SK-N-SH treated with all-trans-retinoic acid at 6 μM for 48 hours (cell line): ENCODE data around the gene ZFAND3.

Experiments
- ATAC-seq: fragments of 200-7000 bp; cut with Tn5 transposase; 3 replicates; pipeline ENCODE4 v1.9.1; 2020; ENCODE audit warnings: mild to moderate bottlenecking, moderate library complexity
- ARNTL ChIP-seq: fragments of 450-650 bp; formaldehyde crosslinking; IDR thresholded peaks from 2 replicates; pipeline ENCODE4 v1.5.0; 2020; ENCODE audit warnings: low read depth, mild to moderate bottlenecking, moderate library complexity, borderline replicate concordance
- BACH2 ChIP-seq: fragments of 250-450 bp; sonication (Bioruptor Pico); IDR thresholded peaks from 2 replicates; pipeline ENCODE4 v1.9.0; 2021; ENCODE audit warnings: mild to moderate bottlenecking, borderline replicate concordance
- CSDC2 ChIP-seq: fragments of 250-450 bp; sonication (Bioruptor Pico); IDR thresholded peaks from 2 replicates; pipeline ENCODE4 v1.5.0; 2020; ENCODE audit warnings: mild to moderate bottlenecking, moderate library complexity
- CSRNP3 ChIP-seq: fragments of 250-450 bp; sonication (Bioruptor Pico); IDR thresholded peaks from 2 replicates; pipeline ENCODE4 v1.5.1; 2021; ENCODE audit warnings: mild to moderate bottlenecking, moderate library complexity
- GLIS3 ChIP-seq: fragments of 250-450 bp; sonication (Bioruptor Pico); IDR thresholded peaks from 2 replicates; pipeline ENCODE4 v1.5.0; 2020; ENCODE audit warnings: mild to moderate bottlenecking, moderate library complexity
- ISL1 ChIP-seq: fragments of 250-450 bp; sonication (Bioruptor Pico); IDR thresholded peaks from 2 replicates; pipeline ENCODE4 v2.1.2; 2022; ENCODE audit warnings: mild to moderate bottlenecking, moderate library complexity
- OSR1 ChIP-seq: fragments of 250-450 bp; sonication (Bioruptor Pico); IDR thresholded peaks from 2 replicates; pipeline ENCODE4 v1.8.0; 2022; ENCODE audit warnings: moderate library complexity, mild to moderate bottlenecking, inconsistent platforms
- PPARA ChIP-seq: fragments of 250-450 bp; sonication (Bioruptor Pico); IDR thresholded peaks from 2 replicates; pipeline ENCODE4 v1.5.0; 2020; ENCODE audit warnings: mild to moderate bottlenecking, borderline replicate concordance
- RARB ChIP-seq: fragments of 250-450 bp; sonication (Bioruptor Pico); IDR thresholded peaks from 2 replicates; pipeline ENCODE4 v1.8.0; 2021; ENCODE audit warnings: mild to moderate bottlenecking, moderate library complexity
- SNAI2 ChIP-seq: fragments of 250-450 bp; sonication (Bioruptor Pico); IDR thresholded peaks from 2 replicates; pipeline ENCODE4 v1.5.0; 2020; ENCODE audit warnings: mild to moderate bottlenecking, moderate library complexity
- TCF4 ChIP-seq: fragments of 250-450 bp; sonication (Bioruptor Pico); IDR thresholded peaks from 2 replicates; pipeline ENCODE4 v1.8.0; 2021; ENCODE audit warnings: mild to moderate bottlenecking, moderate library complexity, borderline replicate concordance
- TSHZ2 ChIP-seq: fragments of 250-450 bp; sonication (Bioruptor Pico); IDR thresholded peaks from 2 replicates; pipeline ENCODE4 v1.5.0; 2020; ENCODE audit warnings: mild to moderate bottlenecking, moderate library complexity
- ZC3H10 ChIP-seq: fragments of 250-450 bp; sonication (Bioruptor Pico); IDR thresholded peaks from 2 replicates; pipeline ENCODE4 v1.5.1; 2021; ENCODE audit warnings: mild to moderate bottlenecking, moderate library complexity
- ZFP3 ChIP-seq: fragments of 250-450 bp; sonication (Bioruptor Pico); IDR thresholded peaks from 2 replicates; pipeline ENCODE4 v1.5.0; 2020; ENCODE audit warnings: mild to moderate bottlenecking, moderate library complexity
- ZFP30 ChIP-seq: fragments of 450-650 bp; formaldehyde crosslinking; IDR thresholded peaks from 2 replicates; pipeline ENCODE4 v1.5.0; 2022; ENCODE audit warnings: mild to moderate bottlenecking, moderate library complexity
- ZNF565 ChIP-seq: fragments of 450-650 bp; formaldehyde crosslinking; conservative IDR thresholded peaks from 2 replicates; pipeline ENCODE4 v1.5.0; 2020; ENCODE audit warnings: low read depth, mild to moderate bottlenecking, moderate library complexity
- ZNF70 ChIP-seq: fragments of 450-650 bp; formaldehyde crosslinking; IDR thresholded peaks from 2 replicates; pipeline ENCODE4 v1.5.0; 2020; ENCODE audit warnings: mild to moderate bottlenecking, moderate library complexity
- ZNF8 ChIP-seq: fragments of 450-650 bp; formaldehyde crosslinking; IDR thresholded peaks from 2 replicates; pipeline ENCODE4 v1.5.0; 2020; ENCODE audit warnings: mild to moderate bottlenecking, moderate library complexity
- TF ChIP-seq, protein P1 (sequence below): fragments of 250-450 bp; sonication (Bioruptor Pico); IDR thresholded peaks from 2 replicates; pipeline ENCODE4 v1.8.0; 2021; ENCODE audit warnings: low read depth, mild to moderate bottlenecking, moderate library complexity, borderline replicate concordance
- TF ChIP-seq, protein P2 (sequence below): fragments of 250-450 bp; sonication (Bioruptor Pico); IDR thresholded peaks from 2 replicates; pipeline ENCODE4 v1.5.1; 2020; ENCODE audit warnings: low read depth, mild to moderate bottlenecking, moderate library complexity

Gene ZFAND3

GRCh38 chr6:38035478-38035877, 216.0 kb downstream of the ZFAND3 start:
- ATAC-seq = no peak
- TF ChIP-seq RARB (CRISPR knock-in tag) = no peak
- no peak for TF ChIP-seq SNAI2 (CRISPR knock-in tag)
- TF ChIP-seq, protein P1, sequence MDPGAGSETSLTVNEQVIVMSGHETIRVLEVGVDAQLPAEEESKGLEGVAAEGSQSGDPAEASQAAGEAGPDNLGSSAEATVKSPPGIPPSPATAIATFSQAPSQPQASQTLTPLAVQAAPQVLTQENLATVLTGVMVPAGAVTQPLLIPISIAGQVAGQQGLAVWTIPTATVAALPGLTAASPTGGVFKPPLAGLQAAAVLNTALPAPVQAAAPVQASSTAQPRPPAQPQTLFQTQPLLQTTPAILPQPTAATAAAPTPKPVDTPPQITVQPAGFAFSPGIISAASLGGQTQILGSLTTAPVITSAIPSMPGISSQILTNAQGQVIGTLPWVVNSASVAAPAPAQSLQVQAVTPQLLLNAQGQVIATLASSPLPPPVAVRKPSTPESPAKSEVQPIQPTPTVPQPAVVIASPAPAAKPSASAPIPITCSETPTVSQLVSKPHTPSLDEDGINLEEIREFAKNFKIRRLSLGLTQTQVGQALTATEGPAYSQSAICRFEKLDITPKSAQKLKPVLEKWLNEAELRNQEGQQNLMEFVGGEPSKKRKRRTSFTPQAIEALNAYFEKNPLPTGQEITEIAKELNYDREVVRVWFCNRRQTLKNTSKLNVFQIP (CRISPR knock-in tag) = no peak

- TF ChIP-seq TSHZ2 (CRISPR knock-in tag) = no peak
- TF ChIP-seq SNAI2 (CRISPR knock-in tag) = no peak
- no peak for TF ChIP-seq GLIS3 (CRISPR knock-in tag)
- TF ChIP-seq, protein P1 (CRISPR knock-in tag) = no peak
- no peak for TF ChIP-seq OSR1 (CRISPR knock-in tag)
- TF ChIP-seq, all 23 proteins: peak for 0
- ATAC-seq = no peak
Observed at GRCh38 chr6:38039502-38039901, 220.0 kb downstream of the ZFAND3 start.

- ATAC-seq = no peak
- TF ChIP-seq ZFP3 (CRISPR knock-in tag) = no peak
- no peak for TF ChIP-seq GLIS3 (CRISPR knock-in tag)
- no peak for TF ChIP-seq BACH2 (CRISPR knock-in tag)
- TF ChIP-seq ZNF565 (CRISPR knock-in tag) = no peak
- no peak for TF ChIP-seq RARB (CRISPR knock-in tag)
- TF ChIP-seq ZNF8 (CRISPR knock-in tag) = no peak
- TF ChIP-seq SNAI2 (CRISPR knock-in tag) = no peak
- TF ChIP-seq CSDC2 (CRISPR knock-in tag) = no peak
- no peak for TF ChIP-seq PPARA (CRISPR knock-in tag)
- TF ChIP-seq CSRNP3 (CRISPR knock-in tag) = no peak
- no peak for TF ChIP-seq OSR1 (CRISPR knock-in tag)
- TF ChIP-seq ZNF70 (CRISPR knock-in tag) = no peak
- TF ChIP-seq ARNTL (CRISPR knock-in tag) = no peak
- TF ChIP-seq, protein P2, sequence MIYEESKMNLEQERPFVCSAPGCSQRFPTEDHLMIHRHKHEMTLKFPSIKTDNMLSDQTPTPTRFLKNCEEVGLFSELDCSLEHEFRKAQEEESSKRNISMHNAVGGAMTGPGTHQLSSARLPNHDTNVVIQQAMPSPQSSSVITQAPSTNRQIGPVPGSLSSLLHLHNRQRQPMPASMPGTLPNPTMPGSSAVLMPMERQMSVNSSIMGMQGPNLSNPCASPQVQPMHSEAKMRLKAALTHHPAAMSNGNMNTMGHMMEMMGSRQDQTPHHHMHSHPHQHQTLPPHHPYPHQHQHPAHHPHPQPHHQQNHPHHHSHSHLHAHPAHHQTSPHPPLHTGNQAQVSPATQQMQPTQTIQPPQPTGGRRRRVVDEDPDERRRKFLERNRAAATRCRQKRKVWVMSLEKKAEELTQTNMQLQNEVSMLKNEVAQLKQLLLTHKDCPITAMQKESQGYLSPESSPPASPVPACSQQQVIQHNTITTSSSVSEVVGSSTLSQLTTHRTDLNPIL (CRISPR knock-in tag) = no peak
- TF ChIP-seq ZFP30 = no peak
Observed at GRCh38 chr6:38040254-38040653, 220.7 kb downstream of the ZFAND3 start.

DNA sequence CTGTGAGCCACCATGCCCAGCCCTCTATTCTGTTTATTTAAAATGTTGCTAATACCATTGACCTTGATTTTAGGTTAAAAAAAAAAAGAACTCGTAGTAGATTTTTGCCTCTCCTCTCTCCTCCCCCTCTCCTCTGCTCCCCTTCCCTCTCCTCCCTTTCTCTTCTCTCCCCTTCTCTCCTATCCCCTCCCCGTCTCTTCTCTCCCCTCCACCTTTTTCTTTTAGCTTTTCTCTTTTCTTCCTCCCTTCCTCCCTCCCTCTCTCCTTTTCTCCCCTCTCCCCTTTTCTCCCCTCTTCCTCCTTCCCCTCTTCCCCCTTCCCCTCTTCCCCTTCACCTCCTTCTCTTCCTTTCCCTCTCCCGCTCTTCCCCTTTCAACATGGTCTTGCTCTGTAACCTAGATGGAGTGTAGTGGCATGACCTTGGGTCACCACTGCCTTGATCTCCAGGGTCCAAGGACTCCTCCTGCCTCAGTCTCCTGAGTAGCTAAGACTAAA, 223.8 kb downstream of the ZFAND3 start:
- TF ChIP-seq RARB (CRISPR knock-in tag) = no peak
- TF ChIP-seq CSDC2 (CRISPR knock-in tag) = no peak
- TF ChIP-seq ZNF565 (CRISPR knock-in tag) = no peak
- TF ChIP-seq BACH2 (CRISPR knock-in tag) = no peak
- no peak for TF ChIP-seq ISL1 (CRISPR knock-in tag)
- TF ChIP-seq TCF4 = no peak
- no peak for TF ChIP-seq ZC3H10
- no peak for TF ChIP-seq OSR1 (CRISPR knock-in tag)
- TF ChIP-seq ZFP3 (CRISPR knock-in tag) = no peak
- TF ChIP-seq, protein P2 (CRISPR knock-in tag) = no peak
- TF ChIP-seq, all 23 proteins: peak for 0

More for the DNA sequence above, 223.8 kb downstream of the ZFAND3 start:
- no peak for ATAC-seq
